Mononuclear cell (primary cell): ENCODE data around the gene NUDT3. TPM values are rescaled to one million over a fixed set of nuclear protein-coding genes. Genes with fewer than 3 reads are reported as not detected.
"Not testable (repeated sequence)": the region's sequence is repeated elsewhere in the genome, so short reads cannot be mapped to it uniquely, and the experiment has no call there.

Experiments used
- H3K27me3 ChIP-seq: 2 replicates; pipeline ENCODE4 v1.6.0; 2011; ENCODE audit warnings: low read length, control low read depth; ENCODE audit not compliant: insufficient read depth
- H3K4me1 ChIP-seq: 2 replicates; pipeline ENCODE4 v1.5.1; 2011; ENCODE audit warnings: mild to moderate bottlenecking, low read length, control low read depth; ENCODE audit not compliant: insufficient read depth
- H3K4me3 ChIP-seq: 2 replicates; pipeline ENCODE4 v1.5.1; 2011; ENCODE audit warnings: mild to moderate bottlenecking, low read length, moderate library complexity
- H3K9me3 ChIP-seq: 2 replicates; pipeline ENCODE4 v1.5.1; 2011; ENCODE audit warnings: low read depth, mild to moderate bottlenecking, control low read depth, low read length
- total RNA-seq: library from RNA; depleted of rRNA; stranded (reverse); fragments of >200 nt; gene quantifications from one replicate; pipeline ENCODE4 v1.2.3, GENCODE V29; 2012

The NUDT3 gene
- total RNA-seq, 1 donor = 23.8 TPM

GRCh38 chr6:34332251-34333198 is 59.9 kb downstream of the NUDT3 start:
- Histone ChIP-seq H3K4me1 (peaks cover 32% of the 10 kb centered on the region), H3K4me3 (no peak overlapping the region), H3K9me3 (no peaks in the 10 kb centered on the region), H3K27me3 (no peaks in the 10 kb centered on the region)

DNA sequence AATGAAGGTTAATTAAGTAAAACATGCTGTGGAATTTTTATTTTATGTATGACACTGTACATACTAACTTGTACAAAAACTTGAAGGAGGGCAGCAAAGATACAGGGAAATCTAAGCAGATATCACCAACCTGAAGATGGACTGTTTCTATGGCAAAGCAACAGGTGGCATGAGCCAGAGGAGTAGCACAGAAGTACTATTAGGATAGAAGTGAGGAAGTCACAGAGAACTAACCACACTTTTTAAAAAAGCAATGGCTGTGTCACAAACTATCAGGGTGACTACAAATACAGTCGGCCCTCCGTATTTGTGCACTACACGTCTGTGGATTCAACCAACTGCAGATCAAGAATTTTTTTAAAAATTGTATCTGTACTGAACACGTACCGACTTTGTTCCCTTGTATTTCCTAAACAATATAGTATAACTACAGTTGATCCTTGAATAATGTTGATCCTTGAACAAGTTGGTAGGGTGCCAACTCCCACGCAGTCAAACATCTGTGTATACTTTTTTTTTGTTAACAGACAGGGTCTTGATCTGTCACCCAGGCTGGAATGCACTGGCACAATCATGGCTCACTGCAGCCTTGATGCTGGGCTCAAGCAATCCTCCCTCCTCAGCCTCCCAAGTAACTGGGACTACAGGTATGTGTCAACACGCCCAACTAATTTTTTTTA is 61.0 kb downstream of the NUDT3 start:
- Histone ChIP-seq H3K4me3 (no peak overlapping the region), H3K27me3 (no peaks in the 10 kb centered on the region), H3K9me3 (no peaks in the 10 kb centered on the region), H3K4me1 (peaks cover 31% of the 10 kb centered on the region)

DNA sequence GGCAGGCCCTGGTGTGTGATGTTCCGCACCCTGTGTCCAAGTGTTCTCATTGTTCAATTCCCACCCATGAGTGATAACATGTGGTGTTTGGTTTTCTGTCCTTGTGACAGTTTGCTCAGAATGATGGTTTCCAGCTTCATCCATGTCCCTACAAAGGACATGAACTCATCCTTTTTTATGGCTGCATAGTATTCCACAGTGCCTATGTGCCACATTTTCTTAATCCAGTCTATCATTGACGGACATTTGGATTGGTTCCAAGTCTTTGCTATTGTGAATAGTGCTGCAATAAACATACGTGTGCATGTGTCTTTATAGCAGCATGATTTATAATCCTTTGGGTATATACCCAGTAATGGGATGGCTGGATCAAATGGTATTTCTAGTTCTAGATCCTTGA is 62.7 kb downstream of the NUDT3 start:
- H3K9me3 ChIP-seq, H3K4me3 ChIP-seq, H3K27me3 ChIP-seq: not testable (repeated sequence)
- H3K4me1 ChIP-seq = peaks cover 31% of the 10 kb centered on the region

- Histone ChIP-seq H3K27me3 (no peaks in the 10 kb centered on the region), H3K9me3 (no peaks in the 10 kb centered on the region)
These were observed 63.5 kb downstream of the NUDT3 start for GRCh38 chr6:34328969-34329368.

GRCh38 chr6:34327313-34328205 is 64.9 kb downstream of the NUDT3 start:
- not testable (repeated sequence) for H3K4me3 ChIP-seq

More at GRCh38 chr6:34328969-34329368, 63.5 kb downstream of the NUDT3 start:
- Histone ChIP-seq H3K4me1 (peaks cover 27% of the 10 kb centered on the region), H3K4me3 (no peak overlapping the region)

GRCh38 chr6:34325633-34326032 is 66.8 kb downstream of the NUDT3 start:
- Histone ChIP-seq H3K4me3 (no peak overlapping the region), H3K4me1 (no peaks in the 10 kb centered on the region), H3K9me3 (no peaks in the 10 kb centered on the region), H3K27me3 (no peaks in the 10 kb centered on the region)

More at GRCh38 chr6:34327313-34328205, 64.9 kb downstream of the NUDT3 start:
- H3K9me3 ChIP-seq, H3K27me3 ChIP-seq: not testable (repeated sequence)
- peaks cover 13% of the 10 kb centered on the region for H3K4me1 ChIP-seq

DNA sequence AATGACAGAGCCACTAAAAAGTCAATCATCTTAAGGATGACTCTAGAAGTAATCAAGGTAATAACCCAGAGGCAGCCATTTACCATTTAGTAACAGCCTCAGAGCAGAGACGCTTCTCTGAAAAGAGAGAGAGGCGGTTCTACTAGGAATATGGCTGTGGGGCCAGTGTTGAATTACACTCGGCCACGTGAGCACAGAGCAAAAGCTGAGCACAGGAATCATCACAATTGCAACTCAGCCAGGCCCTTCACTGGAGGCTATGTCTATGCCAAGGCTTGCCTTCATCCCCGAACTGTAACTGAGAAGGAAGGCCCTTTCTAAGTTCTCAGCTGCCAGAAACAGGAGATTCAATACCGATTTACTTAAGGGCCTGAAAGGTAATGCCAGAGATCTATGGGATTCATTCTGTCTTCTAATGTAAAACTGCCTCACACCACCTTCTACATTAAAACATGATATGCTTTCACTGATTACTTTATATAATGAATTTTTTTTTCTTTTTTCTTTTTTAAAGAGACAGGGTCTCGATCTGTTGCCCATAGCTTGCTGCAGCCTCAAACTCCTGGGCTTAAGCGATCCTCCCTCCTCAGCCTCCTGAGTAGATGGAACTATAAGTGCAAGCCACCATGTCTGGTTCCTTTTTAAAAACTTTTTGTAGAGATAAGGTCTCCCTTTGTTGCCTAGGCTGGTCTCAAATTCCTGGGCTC is 67.6 kb downstream of the NUDT3 start:
- Histone ChIP-seq H3K4me3 (no peak overlapping the region), H3K4me1 (no peaks in the 10 kb centered on the region), H3K27me3 (no peaks in the 10 kb centered on the region), H3K9me3 (no peaks in the 10 kb centered on the region)

- not testable (repeated sequence) for H3K27me3 ChIP-seq, H3K9me3 ChIP-seq, H3K4me1 ChIP-seq, H3K4me3 ChIP-seq
These were observed 68.2 kb downstream of the NUDT3 start for GRCh38 chr6:34324221-34324620.

- Histone ChIP-seq H3K27me3 (no peaks in the 10 kb centered on the region), H3K4me3 (no peak overlapping the region), H3K9me3 (no peaks in the 10 kb centered on the region), H3K4me1 (peaks cover 13% of the 10 kb centered on the region)
These were observed 69.2 kb downstream of the NUDT3 start for GRCh38 chr6:34323300-34323699.

GRCh38 chr6:34322732-34323131 is 69.7 kb downstream of the NUDT3 start:
- H3K4me1 ChIP-seq = peaks cover 17% of the 10 kb centered on the region
- H3K9me3 ChIP-seq = no peaks in the 10 kb centered on the region
- H3K27me3 ChIP-seq = no peaks in the 10 kb centered on the region
- H3K4me3 ChIP-seq = no peak overlapping the region

GRCh38 chr6:34321821-34322220 is 70.6 kb downstream of the NUDT3 start:
- Histone ChIP-seq H3K27me3 (no peaks in the 10 kb centered on the region), H3K4me3 (no peak overlapping the region), H3K9me3 (no peaks in the 10 kb centered on the region), H3K4me1 (peaks cover 26% of the 10 kb centered on the region)

DNA sequence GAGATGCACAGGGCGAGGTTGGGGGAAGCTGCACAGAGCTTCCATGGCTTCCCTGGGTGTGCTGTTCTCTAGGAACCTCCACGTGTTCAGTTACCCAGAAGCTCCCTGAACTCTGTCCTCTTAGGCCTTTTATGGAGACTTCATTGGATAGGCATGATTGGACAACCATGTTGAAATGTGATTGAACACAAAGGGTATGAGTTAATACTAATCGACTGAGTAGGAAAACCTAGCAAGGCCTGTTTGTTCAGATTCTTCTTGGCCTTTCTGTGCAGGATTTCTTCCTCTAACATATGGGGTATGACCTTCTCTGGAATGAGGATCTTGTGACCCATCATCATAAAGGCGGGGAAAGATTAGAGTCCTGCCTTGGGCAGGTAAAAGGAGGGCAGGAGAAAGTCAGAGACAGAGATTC is 73.0 kb downstream of the NUDT3 start:
- peaks cover 39% of the 10 kb centered on the region for H3K4me1 ChIP-seq
- no peaks in the 10 kb centered on the region for H3K27me3 ChIP-seq
- no peak overlapping the region for H3K4me3 ChIP-seq
- no peaks in the 10 kb centered on the region for H3K9me3 ChIP-seq

DNA sequence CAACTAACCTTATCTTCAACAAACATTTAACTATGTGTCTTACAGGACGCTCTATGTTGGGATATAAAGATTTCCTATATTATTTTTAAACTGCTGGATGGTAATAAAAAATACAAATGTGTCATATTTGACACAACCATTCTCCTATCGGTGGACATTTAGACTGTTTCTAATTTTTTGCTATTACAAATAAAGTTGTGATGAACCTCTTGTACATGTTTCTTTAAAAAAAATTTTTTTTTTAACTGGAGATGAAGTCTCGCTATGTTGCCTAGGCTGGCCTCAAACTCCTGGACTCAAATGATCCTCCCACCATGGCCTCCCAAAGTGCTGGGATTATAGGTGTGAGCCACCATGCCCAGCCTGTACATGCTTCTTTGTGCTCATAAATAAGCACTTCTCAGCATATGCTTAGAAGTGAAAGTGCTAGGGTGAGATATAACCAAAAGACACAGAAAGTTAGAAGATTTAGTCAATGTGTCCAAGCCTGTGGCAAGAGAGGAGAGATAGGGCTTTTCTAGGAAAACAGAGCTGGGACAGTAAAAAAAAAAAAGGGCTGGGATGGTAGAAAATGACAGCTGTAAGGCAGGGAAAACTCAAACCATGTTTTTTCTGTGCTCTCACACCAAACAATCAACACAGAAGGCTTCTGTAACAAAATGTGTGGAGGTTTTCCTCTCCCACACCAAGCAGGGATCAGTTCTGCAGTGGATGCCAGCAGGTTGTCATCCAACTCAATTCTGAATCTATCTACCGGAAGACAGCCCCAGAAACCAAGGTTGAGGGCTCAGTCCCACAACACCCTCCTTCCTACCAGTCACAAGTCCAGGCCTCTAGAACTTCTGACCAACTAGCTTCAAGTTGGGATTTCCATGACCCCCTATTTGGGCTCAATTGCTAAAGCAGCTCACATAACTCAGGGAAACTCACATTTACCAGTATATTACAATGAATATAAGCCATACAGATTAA is 73.7 kb downstream of the NUDT3 start:
- Histone ChIP-seq H3K9me3 (no peaks in the 10 kb centered on the region), H3K27me3 (no peaks in the 10 kb centered on the region), H3K4me1 (peaks cover 39% of the 10 kb centered on the region), H3K4me3 (no peak overlapping the region)
